Activated CD8-positive, alpha-beta memory T cell treated with anti-CD3 and anti-CD28 coated beads for 1 hour (primary cell): ENCODE data around the gene MYCBP2.
"Not testable (repeated sequence)": the region's sequence is repeated elsewhere in the genome, so short reads cannot be mapped to it uniquely, and the experiment has no call there.

Source experiments
- DNase-seq, 2 donors: peaks; one replicate each; pipeline ENCODE4 v3.0.0-alpha.2; 2020; ENCODE audit warnings: low read depth in 1 of 2; ENCODE audit errors: extremely low read depth in 1 of 2

MYCBP2 gene

DNA sequence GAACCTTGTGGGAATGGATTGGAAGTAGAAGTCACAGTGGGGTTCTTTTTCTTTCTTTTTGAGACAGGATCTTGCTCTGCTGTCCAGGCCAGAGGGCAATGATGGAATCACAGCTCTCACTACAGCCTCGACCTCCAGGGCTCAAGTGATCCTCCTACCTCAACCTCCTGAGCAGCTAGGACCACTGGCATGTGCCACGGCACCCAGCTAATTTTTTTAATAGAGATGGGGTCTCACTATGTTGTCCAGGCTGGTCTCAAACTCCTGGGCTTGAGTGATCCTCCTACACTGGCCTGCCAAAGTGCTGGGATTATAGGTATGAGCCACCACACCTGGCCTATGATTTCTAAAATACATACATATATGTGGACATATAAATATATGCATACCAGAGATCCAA lies 111.4 kb downstream of the MYCBP2 start:
- DNase-seq, result no peak

DNA sequence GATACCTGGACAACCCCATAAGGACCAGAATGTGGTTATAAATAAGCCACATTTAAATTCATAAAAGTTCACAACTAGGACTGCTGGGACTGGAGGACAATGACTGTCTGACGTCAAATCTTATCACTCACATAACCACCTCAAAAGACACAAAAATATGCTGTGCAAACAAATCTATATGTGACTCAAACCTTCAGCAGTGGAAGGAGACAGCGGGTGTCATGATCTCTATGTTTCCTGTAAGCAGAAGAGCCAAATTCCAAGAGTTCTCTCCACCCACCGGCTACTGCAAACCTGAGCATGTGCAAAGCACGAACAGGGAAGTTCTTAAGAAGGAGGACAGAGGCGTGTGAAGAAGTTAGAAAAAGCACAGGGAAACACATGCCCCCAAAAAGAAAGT lies 113.2 kb downstream of the MYCBP2 start:
- no peak for DNase-seq

DNA sequence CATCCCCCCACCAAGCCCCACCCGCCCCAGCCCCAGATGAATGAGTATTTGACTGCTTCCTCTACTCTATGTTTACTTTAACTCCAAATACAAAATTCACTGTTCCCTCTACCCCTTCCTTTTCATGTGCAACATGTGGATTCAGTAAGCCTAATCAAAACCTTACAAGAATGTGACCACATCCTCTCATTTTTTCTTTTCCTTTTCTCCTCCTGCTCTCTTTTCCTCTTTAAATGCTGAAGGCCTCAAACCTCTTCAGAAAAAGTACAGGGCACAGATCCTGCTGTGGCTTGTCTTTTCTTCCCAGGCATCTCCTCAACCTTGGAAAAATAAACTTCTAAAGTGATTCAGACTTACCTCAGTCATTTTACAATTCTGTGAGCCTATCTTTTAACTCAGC lies 119.0 kb downstream of the MYCBP2 start:
- no peak for DNase-seq

DNA sequence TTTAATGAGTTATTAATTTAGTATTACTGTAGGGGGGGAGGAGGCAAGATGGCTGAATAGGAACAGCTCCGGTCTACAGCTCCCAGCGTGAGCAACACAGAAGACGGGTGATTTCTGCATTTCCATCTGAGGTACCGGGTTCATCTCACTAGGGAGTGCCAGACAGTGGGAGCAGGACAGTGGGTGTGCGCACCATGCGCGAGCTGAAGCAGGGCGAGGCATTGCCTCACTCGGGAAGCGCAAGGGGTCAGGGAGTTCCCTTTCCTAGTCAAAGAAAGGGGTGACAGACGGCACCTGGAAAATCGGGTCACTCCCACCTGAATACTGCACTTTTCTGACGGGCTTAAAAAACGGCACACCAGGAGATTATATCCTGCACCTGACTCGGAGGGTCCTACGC lies 127.9 kb downstream of the MYCBP2 start:
- DNase-seq, result not testable (repeated sequence)

DNA sequence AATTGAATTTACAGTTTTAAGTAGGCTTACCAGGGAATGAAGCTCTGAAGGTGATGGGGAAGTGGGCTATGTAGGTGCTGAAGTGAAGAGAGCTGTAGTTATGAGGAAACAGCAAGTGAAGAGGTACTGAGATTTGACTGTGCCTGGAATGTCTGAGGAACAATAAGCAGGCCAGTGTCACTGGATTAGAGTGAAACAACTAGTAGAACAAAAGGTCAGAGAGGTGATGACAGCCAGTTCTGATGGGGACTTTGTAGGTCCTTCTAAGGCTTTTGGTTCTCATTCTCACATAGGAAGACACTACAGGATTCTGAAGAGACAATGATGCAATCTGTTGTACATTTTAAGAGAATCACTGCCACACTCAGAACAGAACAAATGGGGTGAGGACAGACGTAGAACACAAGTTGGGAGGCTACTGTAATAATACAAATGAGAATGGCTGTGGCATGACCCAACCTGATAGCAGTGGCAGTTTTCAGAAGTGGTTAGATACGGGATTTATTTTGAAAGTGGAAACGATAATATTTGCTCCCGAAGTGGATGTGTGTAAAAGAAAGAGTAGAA lies 130.8 kb downstream of the MYCBP2 start:
- DNase-seq, result no peak

DNA sequence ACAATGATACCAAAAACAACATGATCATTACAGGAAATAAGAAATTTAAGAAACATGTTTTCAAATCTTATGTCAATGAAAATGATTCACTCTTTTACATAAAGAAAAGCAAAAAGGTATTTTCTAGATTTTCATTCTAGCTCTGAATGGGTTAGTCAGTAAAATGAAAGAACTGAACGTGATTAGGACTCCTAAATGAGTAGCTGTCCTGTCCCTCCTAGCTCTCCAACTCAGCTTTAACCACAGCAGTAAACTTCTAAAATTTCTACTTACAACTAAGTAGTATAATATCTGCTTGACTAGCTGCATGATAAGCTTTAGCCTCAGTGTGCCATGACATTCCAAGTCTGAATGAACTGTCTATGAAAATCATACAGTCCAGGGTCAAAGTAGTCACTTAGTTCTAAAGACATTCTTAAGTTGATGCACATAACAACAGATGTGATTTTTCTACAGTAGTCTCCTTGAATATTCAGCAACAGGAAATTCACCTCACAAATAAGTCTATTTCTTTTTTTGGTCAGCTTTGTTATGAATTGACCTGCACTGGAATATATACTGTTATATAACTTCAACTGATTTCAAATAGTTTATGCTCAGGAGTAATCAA lies 136.4 kb downstream of the MYCBP2 start:
- no peak for DNase-seq

DNA sequence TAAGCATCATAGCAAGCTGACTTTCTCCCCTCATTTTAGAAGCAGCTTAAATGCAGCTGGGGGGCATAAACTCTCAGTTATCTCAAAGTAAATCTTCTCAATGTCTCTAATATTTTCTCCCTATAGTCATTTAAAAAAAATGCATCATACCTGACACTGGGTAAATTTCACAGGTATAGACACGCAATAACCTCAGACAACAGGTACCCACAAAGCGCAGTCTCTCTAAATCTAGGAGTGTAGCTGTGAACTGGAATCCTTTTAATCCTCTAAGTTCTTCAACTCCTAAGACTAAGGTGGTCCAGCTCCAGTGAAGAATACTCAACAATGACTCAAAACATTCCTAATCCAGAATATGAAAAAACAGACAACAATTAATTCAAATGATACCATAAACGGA lies 141.2 kb downstream of the MYCBP2 start:
- no peak for DNase-seq

DNA sequence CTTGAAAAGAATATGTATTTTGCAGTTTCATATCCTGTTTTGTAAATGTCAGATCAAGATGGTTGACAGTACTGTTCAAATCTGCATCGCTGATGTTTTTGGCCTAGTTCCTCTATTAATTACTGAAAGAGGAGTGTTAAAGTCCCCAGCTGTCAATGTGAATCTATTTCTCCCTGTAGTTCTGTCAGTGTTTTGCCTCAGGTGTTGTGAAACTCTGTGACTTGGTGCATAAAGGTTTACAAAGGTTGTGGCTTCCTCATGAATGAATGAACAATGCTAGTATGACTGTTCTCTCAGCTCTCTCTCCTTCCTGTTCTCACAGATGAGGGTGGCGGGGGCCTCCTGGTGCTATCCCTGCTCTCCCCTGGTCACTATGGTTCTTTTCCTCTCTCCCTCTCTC lies 142.4 kb downstream of the MYCBP2 start:
- no peak for DNase-seq

DNA sequence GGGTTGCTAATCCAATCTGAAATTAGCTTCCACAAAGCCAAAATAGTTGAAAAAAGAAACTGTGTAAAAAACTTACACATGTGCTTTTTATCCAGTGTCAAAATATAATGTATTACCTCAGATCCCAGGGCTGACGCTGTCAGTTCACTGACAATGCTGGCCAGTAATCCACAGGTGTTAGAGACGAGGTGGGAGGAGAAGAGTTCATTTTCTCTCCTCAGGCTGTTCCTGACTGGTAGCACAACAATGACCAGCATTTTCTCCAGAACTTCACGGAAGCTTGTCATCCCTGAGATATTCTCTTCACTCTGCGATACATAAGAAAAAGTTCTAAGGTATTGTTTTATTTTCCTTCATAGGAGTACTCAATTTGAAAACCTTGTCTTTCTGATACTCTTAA lies 146.9 kb downstream of the MYCBP2 start:
- no peak for DNase-seq

DNA sequence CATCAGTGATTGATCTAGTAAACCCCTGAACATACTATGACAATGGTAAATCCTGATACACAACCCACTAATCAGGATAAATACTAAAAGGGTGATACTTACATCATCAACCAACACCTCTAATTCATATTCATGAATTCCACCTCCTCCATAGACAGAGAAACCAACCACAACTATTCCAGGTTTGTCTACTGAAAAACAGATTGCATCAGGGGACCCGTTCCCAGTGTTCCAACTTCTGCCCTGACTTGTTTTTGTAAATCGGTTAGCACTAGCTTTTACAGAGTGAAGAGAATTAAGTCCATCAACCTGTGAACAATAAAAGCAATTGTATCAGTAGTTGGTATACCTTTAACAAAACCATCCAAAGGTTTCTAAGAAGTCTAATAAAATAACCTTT lies 149.2 kb downstream of the MYCBP2 start:
- DNase-seq, result no peak

DNA sequence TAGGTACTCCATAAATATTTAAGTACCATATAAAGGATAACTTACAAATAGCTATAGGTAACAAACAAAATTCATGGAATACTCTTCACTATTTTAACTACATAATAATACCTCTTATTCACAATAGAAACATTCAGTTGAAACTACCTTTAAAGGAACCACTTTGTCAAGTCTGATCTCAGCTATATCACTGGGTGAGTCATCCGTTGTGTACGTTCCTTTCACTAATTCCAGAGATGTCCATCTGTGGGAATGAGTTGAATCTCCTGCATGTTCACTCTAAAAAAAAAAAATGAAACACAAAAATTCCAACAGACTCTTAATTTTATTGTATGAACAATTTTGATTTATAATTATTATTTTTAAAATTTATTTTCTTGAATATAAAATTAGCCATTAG lies 150.5 kb downstream of the MYCBP2 start:
- no peak for DNase-seq

DNA sequence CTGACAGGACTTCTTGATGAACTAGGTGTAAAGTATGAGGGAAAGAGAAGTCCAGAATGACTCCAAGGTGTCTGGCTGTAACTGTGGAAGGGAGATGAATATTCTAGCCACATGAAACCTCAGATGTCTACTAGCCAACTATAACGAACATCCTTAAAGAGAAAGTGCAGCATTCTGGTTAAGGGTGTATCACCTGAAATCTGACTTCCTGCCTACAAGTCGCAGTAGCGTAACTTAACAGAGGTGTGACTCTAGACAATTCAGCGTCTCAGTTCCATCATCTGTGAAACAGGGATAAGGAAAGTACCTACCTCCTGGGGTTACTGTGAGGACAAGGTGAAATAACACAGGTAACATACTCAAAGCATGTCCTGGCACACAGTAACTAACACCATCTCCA lies 154.2 kb downstream of the MYCBP2 start:
- no peak for DNase-seq

DNA sequence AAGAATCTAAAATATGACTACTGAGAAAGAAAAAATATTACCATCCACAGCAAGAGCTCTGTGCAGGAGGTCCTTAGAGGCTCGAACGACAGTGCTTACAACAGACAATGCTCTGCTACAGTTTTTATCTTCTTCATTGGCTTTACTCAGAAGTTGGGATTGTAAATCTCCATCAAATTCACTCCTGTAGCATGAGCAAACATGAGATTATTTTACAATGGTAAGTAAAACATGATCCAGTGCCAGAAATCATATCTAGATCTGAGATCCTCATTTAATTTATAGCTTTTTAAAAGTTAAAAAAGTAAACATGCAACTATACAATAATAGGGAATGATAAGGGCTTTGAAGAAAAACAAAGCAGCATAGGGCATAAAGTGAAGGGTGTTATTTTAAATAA lies 155.4 kb downstream of the MYCBP2 start:
- no peak for DNase-seq

DNA sequence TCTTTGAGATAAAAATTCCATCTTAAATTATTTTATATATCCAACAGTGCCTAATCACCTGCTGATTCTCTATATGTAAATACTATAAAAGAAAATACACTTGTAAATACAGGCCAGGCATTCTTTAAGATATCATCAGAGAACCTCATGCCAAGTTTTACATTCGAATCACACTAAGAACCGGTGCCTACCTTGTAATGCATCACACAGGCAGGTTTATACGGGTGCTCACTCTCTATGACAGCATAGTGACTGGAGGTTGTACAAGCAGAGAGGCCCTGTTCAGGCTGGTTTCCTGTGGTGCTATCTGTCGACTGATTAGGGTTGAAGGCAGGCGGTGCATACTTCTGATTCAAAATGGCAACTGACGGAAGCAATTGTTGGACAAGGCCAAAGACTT lies 158.7 kb downstream of the MYCBP2 start:
- DNase-seq, result no peak

DNA sequence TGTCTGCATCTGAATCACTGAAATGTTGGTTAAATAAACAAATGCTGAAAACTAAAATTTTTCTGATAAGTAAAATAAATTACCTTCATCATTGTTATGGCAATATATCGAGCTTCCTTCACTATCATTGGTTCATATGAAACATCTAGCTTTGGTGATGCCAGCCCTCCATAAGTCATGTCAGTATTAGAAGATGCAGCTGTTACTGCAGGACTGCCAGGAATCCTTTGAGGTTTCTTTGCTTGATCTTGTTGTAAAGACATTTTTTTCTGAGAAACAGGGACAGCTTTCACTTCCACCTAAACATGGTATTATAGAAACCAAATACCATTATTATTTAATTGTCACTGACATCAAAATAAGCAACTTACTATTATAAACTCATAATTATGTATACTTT lies 176.2 kb downstream of the MYCBP2 start:
- no peak for DNase-seq

DNA sequence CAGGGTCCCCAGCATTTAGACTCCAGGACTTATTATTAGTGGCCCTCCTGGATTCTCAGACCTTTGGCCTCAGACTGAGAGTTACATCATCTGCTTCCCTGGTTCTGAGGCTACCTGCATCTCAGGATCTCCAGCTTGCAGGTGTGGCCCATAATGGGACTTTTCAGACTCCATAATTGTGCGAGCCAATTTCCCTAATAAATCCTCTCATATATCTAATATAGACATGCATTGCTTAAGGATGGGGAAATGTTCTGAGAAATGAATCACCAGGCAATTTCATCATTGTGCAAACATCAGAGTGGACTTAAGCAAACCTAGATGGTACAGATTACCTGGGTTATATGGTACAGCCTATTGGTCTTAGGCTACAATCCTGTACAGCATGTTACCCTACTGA lies 183.5 kb downstream of the MYCBP2 start:
- no peak for DNase-seq

DNA sequence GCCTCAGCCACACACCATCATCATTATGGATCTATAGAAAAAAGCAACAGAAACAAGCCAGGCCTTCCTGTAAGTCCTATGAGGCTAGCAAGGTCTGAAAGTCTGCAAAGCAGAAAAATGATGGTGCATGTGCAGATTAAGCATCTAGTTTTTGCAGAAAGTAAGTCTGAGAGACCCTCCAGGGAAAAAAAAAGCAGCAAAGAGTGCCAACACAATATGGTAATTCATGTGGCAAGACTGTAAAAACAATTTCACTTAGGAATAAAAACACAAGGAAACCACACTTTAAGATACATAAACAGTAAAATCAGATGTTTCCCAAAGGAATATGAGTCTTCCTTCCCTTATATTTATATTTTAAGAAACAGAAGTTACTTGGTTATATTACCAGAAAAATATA lies 187.6 kb downstream of the MYCBP2 start:
- DNase-seq, result no peak

DNA sequence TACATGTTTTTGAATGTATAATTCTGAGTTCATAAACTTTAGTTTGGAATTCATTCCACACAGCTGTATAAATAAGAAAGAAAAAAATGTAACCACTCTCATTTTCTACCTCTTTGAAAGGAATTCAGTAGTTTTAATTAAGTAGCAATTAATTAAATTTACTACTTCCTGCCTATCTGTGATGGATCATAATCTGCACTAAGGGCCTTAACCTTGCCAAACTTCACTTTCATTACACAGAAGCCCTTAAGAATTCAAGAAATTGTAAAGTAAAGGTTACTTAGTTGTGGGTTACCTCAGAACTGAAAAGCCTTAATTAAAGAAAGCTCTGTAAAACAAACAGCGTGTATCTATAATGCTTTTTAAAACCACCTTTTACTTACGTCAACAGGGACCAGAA lies 188.1 kb downstream of the MYCBP2 start:
- no peak for DNase-seq

DNA sequence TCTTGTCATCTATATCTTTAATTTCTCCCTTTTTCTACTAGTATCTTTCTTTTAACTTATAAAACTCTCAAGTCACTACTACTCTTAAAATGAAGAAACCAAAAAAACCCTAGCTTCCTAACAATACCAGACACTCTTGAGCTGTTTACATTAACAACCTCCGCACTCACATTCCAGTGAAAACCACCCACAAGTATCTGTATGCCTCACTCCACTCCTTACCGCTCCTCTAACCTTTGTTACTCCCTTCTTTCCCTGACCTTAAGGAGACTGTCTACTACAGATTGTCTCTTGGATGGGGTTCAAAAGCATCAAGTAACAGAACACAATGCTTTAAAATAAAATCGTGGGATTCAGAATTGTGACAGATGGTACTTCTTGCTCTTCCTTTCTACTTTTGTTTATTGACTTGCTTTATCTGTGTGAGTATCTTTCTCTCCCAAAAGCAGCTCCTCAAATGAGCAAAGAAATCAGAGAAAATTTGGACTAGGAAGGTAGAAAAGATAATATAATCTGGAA lies 189.9 kb downstream of the MYCBP2 start:
- no peak for DNase-seq

DNA sequence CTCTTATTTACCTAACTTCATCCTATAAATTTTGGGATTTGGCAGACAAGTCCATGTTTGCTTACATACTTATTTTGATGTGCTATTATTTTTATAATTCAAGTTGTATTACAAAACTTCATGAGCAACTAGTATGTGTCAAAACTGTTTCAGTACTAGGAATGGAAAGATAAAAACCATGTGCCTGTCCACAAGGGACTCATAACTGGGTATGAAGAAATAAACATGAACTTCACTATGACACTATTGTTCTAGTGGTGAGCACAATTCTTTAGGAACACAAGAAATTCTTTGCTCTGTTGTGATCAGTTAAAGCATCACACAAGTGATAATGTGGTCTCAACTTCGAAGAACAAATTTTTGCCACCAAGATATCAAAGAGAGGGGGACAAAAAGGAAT lies 202.5 kb downstream of the MYCBP2 start:
- no peak for DNase-seq

DNA sequence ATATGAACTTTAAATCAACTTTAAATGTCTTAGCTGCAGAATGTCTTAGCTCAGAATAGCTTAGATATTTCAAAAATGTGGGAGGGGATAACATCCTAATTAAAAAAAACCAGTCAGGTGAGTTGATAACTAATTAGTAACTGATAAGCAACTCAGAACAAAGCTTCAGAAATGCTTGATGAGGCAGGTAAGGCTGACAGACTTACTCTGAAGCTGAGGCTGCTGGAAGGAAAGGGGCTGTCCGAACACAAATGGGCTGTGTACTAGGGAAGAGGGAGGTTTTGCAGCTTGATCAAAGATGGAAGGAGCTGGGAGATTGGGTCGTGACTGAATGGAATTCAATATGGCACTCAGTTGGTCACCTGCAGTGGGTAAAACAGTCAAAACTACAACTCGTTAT lies 208.8 kb downstream of the MYCBP2 start:
- no peak for DNase-seq

DNA sequence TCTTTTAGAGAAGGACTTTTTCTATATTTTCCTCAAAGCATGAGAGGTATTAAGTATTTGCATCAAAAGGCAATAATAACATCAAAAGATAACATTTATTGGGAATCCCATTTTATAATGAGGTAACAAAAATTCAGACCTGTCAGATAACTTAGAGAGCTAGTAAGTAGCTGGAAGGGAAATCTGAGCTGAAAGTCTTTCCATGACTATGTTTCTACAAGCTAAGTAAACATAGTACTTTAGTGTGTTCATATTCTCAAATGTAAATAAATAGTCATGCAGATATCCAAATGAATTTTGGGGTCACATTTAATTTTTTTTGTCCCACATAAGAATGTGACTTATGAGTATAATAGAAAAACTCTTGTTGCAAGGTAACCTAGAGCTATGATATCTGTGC lies 212.6 kb downstream of the MYCBP2 start:
- no peak for DNase-seq

DNA sequence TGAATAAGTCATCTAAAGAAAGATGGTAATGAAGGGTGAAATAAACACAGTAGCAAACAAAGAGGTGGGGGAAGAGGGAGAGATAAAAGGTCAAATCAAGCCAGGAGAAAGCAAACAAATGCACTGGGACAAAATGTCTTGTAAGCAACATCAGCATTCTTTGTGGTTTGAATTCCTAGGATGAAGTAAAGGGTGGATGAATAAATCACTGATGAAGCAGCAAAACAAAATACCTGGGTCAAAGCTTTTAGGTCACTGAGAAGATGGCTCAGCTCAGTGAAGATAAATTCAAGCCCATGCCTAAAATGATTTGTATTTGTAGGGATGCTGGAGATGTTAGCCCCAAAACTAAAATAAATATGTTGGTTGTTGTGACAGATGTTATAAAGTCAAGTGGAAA lies 213.4 kb downstream of the MYCBP2 start:
- DNase-seq, result no peak
